WTC11 (cell line): ENCODE results near the gene ATG7.

Experiments used
- AFF4 ChIP-seq: sonication (generic); formaldehyde crosslinking; IDR thresholded peaks from 2 replicates; pipeline ENCODE4 v1.8.1; 2023; ENCODE audit warnings: mild to moderate bottlenecking, missing genetic modification reagents, borderline replicate concordance
- ARID4B ChIP-seq: sonication (generic); formaldehyde crosslinking; IDR thresholded peaks from 2 replicates; pipeline ENCODE4 v1.8.0; 2023; ENCODE audit warnings: missing genetic modification reagents, mild to moderate bottlenecking, borderline replicate concordance
- CTCF ChIP-seq: fragments of 200-600 bp; IDR thresholded peaks from 2 replicates; pipeline ENCODE4 v1.8.0; 2022; ENCODE audit warnings: antibody characterized with exemption
- E2F1 ChIP-seq: sonication (generic); formaldehyde crosslinking; IDR thresholded peaks from 2 replicates; pipeline ENCODE4 v1.8.0; 2022; ENCODE audit warnings: mild to moderate bottlenecking, missing genetic modification reagents
- E2F5 ChIP-seq: sonication (generic); formaldehyde crosslinking; IDR thresholded peaks from 2 replicates; pipeline ENCODE4 v1.8.1; 2022; ENCODE audit warnings: mild to moderate bottlenecking, moderate library complexity, missing genetic modification reagents
- GABPB1 ChIP-seq: sonication (generic); formaldehyde crosslinking; IDR thresholded peaks from 2 replicates; pipeline ENCODE4 v1.8.1; 2023; ENCODE audit warnings: mild to moderate bottlenecking, missing genetic modification reagents
- GTF2I ChIP-seq: fragments of 250-450 bp; sonication (Bioruptor Pico); conservative IDR thresholded peaks from 2 replicates; pipeline ENCODE4 v1.4.0; 2021; ENCODE audit warnings: mild to moderate bottlenecking
- HMGA2 ChIP-seq: fragments of 250-450 bp; sonication (Bioruptor Pico); IDR thresholded peaks from 2 replicates; pipeline ENCODE4 v1.4.0; 2021; ENCODE audit warnings: mild to moderate bottlenecking, moderate library complexity
- PRDM15 ChIP-seq: sonication (generic); formaldehyde crosslinking; IDR thresholded peaks from 2 replicates; pipeline ENCODE4 v1.8.0; 2022; ENCODE audit warnings: missing genetic modification reagents
- SOX15 ChIP-seq: fragments of 250-450 bp; sonication (Bioruptor Pico); IDR thresholded peaks from 2 replicates; pipeline ENCODE4 v1.9.0; 2021; ENCODE audit warnings: mild to moderate bottlenecking
- USF1 ChIP-seq: sonication (generic); formaldehyde crosslinking; IDR thresholded peaks from 2 replicates; pipeline ENCODE4 v1.8.0; 2022; ENCODE audit warnings: mild to moderate bottlenecking, missing genetic modification reagents
- ZNF317 ChIP-seq: sonication (generic); formaldehyde crosslinking; IDR thresholded peaks from 2 replicates; pipeline ENCODE4 v1.8.1; 2023; ENCODE audit warnings: low read depth, mild to moderate bottlenecking, moderate library complexity, missing genetic modification reagents, borderline replicate concordance

- TF ChIP-seq USF1 (CRISPR knock-in tag) (no peak), SOX15 (CRISPR knock-in tag) (no peak), CTCF (peak; percentile 80), ARID4B (no peak), AFF4 (no peak), E2F1 (CRISPR knock-in tag) (no peak), GTF2I (CRISPR knock-in tag) (no peak), HMGA2 (CRISPR knock-in tag) (no peak), PRDM15 (CRISPR knock-in tag) (no peak), GABPB1 (no peak), ZNF317 (CRISPR knock-in tag) (no peak), E2F5 (CRISPR knock-in tag) (no peak)
Measured at GRCh38 chr3:11236588-11237461, 35.4 kb upstream of the ATG7 start.
